SK-N-SH (cell line): Measurements from ENCODE around the gene LIG1. TPM values are rescaled to one million over a fixed set of nuclear protein-coding genes. Genes with fewer than 3 reads are reported as not detected.

Source experiments
- CTCF ChIA-PET: fragments of 300-600, 350-600 bp; formaldehyde crosslinking; extraction: SDS; loops from one replicate; lab custom pipeline; 2021; lab: Yijun Ruan, JAX
- POLR2A ChIA-PET: fragments of 350-600 bp; sonication (Branson Sonifier 250); formaldehyde crosslinking; extraction: SDS; loops from one replicate; lab custom pipeline; 2020; ENCODE audit warnings: antibody characterized with exemption, inconsistent platforms; lab: Yijun Ruan, JAX
- DNase-seq: peaks from one replicate; pipeline ENCODE4 v3.0.0; 2012
- H2AFZ ChIP-seq: fragments of 200-600 bp; sonication (generic); 2 replicates; pipeline ENCODE4 v1.8.1; 2016; ENCODE audit warnings: antibody characterized with exemption, mild to moderate bottlenecking, low read depth
- H3F3A ChIP-seq: fragments of 200-600 bp; sonication (generic); replicated peaks from 2 replicates; pipeline ENCODE3; 2016; ENCODE audit warnings: antibody characterized with exemption, mild to moderate bottlenecking; ENCODE audit not compliant: insufficient read depth
- H3K27ac ChIP-seq, 2 experiments: fragments of 200-500 bp in 1 of 2; fragments of 200-600 bp in 1 of 2; sonication (Bioruptor generic) in 1 of 2; sonication (generic), shearing (Covaris generic) in 1 of 2; 2 replicates each; pipeline versions ENCODE4 v1.5.1 to v1.6.1; 2014 to 2016; ENCODE audit warnings: low read depth in 2 of 2, inconsistent platforms in 1 of 2, low read length in 1 of 2, mild to moderate bottlenecking in 1 of 2, mixed read lengths in 1 of 2
- H3K27me3 ChIP-seq: fragments of 200-600 bp; sonication (generic), shearing (Covaris generic); 2 replicates; pipeline ENCODE4 v1.6.1; 2016; ENCODE audit warnings: mixed run types; ENCODE audit not compliant: insufficient read depth
- H3K36me3 ChIP-seq, 2 experiments: fragments of 200-500 bp in 1 of 2; fragments of 200-600 bp in 1 of 2; sonication (Bioruptor generic) in 1 of 2; sonication (generic) in 1 of 2; replicated peaks in 1 of 2; 2 replicates each; pipeline versions ENCODE3 to v1.5.1; 2014 to 2016; ENCODE audit warnings: low read length in 1 of 2, mild to moderate bottlenecking in 1 of 2; ENCODE audit not compliant: insufficient read depth in 2 of 2, control insufficient read depth in 1 of 2
- H3K4me1 ChIP-seq, 2 experiments: fragments of 200-500 bp in 1 of 2; fragments of 200-600 bp in 1 of 2; sonication (Bioruptor generic) in 1 of 2; sonication (generic), shearing (Covaris generic) in 1 of 2; 2 replicates each; pipeline versions ENCODE4 v1.5.1 to v1.6.1; 2014 to 2016; ENCODE audit warnings: low read depth in 1 of 2, low read length in 1 of 2, mixed run types in 1 of 2; ENCODE audit not compliant: insufficient read depth in 2 of 2, control insufficient read depth in 1 of 2
- H3K4me2 ChIP-seq: fragments of 200-600 bp; sonication (generic), shearing (Covaris generic); 2 replicates; pipeline ENCODE4 v1.6.1; 2017; ENCODE audit warnings: mixed run types
- H3K4me3 ChIP-seq, 2 experiments: fragments of 200-500 bp in 1 of 2; fragments of 200-600 bp in 1 of 2; sonication (Bioruptor generic) in 1 of 2; sonication (generic), shearing (Covaris generic) in 1 of 2; 2 replicates each; pipeline versions ENCODE4 v1.5.1 to v1.8.1; 2014 to 2016; ENCODE audit warnings: low read depth in 2 of 2, inconsistent platforms in 1 of 2, low read length in 1 of 2, mild to moderate bottlenecking in 1 of 2, mixed read lengths in 1 of 2, moderate library complexity in 1 of 2
- H3K79me2 ChIP-seq: fragments of 200-600 bp; sonication (generic); 2 replicates; pipeline ENCODE4 v1.8.1; 2017; ENCODE audit warnings: mild to moderate bottlenecking; ENCODE audit not compliant: insufficient read depth
- H3K9ac ChIP-seq: fragments of 200-600 bp; sonication (generic); 2 replicates; pipeline ENCODE4 v1.6.1; 2017; ENCODE audit warnings: mixed run types
- H3K9me2 ChIP-seq: fragments of 200-600 bp; sonication (generic); 2 replicates; pipeline ENCODE4 v1.6.1; 2017; ENCODE audit warnings: mixed run types
- H3K9me3 ChIP-seq: fragments of 200-600 bp; sonication (generic); 2 replicates; pipeline ENCODE4 v1.6.1; 2017; ENCODE audit warnings: mixed run types, mild to moderate bottlenecking, moderate library complexity
- H4K20me1 ChIP-seq: fragments of 200-600 bp; sonication (generic); 2 replicates; pipeline ENCODE4 v1.6.1; 2017; ENCODE audit warnings: mild to moderate bottlenecking, mixed run types; ENCODE audit not compliant: insufficient read depth
- FOXM1 ChIP-seq: IDR thresholded peaks from 2 replicates; pipeline ENCODE4 v1.4.0; 2012; ENCODE audit warnings: low read depth, mild to moderate bottlenecking
- MEF2A ChIP-seq: IDR thresholded peaks from 2 replicates; pipeline ENCODE4 v1.4.0; 2012; ENCODE audit warnings: low read depth, borderline replicate concordance
- MXI1 ChIP-seq: IDR thresholded peaks from 2 replicates; pipeline ENCODE4 v1.6.1; 2012; ENCODE audit warnings: mild to moderate bottlenecking, low read depth, low read length, improper control_type of control experiment
- WGBS: methylation state at CpG from one replicate; pipeline ENCODE4 v1.1.6; 2017; ENCODE audit warnings: low lambda C conversion rate; 5-methylcytosine and 5-hydroxymethylcytosine counted together
- polyA plus RNA-seq, 3 experiments: library from polyadenylated mRNA; depleted of rRNA; stranded (reverse); fragments of >200 nt; gene quantifications; 2 replicates each; pipeline ENCODE4 v1.2.3, GENCODE V29; 2012
- TF ChIP-seq, protein P1 (sequence below): IDR thresholded peaks from 2 replicates; pipeline ENCODE4 v1.4.0; 2012; ENCODE audit warnings: low read depth, borderline replicate concordance
- TF ChIP-seq, protein P2 (sequence below): IDR thresholded peaks from 2 replicates; pipeline ENCODE4 v1.4.0; 2012; ENCODE audit warnings: low read depth, borderline replicate concordance
- TF ChIP-seq, protein P3 (sequence below): IDR thresholded peaks from 2 replicates; pipeline ENCODE4; 2012
- TF ChIP-seq, protein P4 (sequence below): IDR thresholded peaks from 2 replicates; pipeline ENCODE4 v1.6.1; 2012; ENCODE audit warnings: mild to moderate bottlenecking, low read depth, low read length, moderate library complexity

The LIG1 gene
- polyA plus RNA-seq, 1 of the 3 experiments (the other 2 are of a cell fraction) = 53.0 TPM

DNA sequence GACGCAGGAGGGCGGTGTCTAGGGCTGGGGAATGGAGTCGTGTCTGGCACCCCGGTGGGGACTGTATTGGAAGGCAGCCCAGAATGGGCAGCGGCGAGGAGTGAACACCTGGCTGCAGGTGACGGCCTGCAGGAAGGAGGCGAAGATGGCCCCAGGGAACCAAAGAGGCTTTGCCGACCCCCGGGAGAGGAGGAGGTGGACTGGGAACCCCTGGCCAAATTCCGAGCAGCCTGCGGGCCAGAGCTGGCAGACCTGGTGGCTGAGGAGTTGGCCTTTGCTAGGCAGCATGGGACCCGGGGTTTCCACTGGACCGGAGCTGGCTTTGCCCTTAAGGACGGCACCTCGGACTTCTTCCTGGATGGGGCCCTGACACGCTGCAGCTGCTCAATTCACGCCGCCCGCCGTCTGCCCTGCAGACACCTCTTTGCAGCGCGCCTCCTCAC is 26.2 kb upstream of the LIG1 start:
- POLR2A ChIA-PET = no interaction called here
- peak; percentile 35 for DNase-seq
- CTCF ChIA-PET = no interaction called here

More for the DNA sequence above, 26.2 kb upstream of the LIG1 start:
- Histone ChIP-seq H3K9me2 (no peaks in the 10 kb centered on the region), H3K9me3 (no peaks in the 10 kb centered on the region), H3K27me3 (no peaks in the 10 kb centered on the region), H3K36me3 (no peaks in the 10 kb centered on the region), H3K27ac (no peak overlapping the region), H4K20me1 (no peaks in the 10 kb centered on the region), H3F3A (peaks cover 7% of the 10 kb centered on the region), H2AFZ (no peak overlapping the region), H3K4me1 (no peaks in the 10 kb centered on the region), H3K79me2 (no peaks in the 10 kb centered on the region), H3K4me2 (no peak overlapping the region), H3K4me3 (no peak overlapping the region), H3K9ac (no peak overlapping the region)
- no peak for TF ChIP-seq MXI1
- no peak for TF ChIP-seq MEF2A
- TF ChIP-seq, protein P1, sequence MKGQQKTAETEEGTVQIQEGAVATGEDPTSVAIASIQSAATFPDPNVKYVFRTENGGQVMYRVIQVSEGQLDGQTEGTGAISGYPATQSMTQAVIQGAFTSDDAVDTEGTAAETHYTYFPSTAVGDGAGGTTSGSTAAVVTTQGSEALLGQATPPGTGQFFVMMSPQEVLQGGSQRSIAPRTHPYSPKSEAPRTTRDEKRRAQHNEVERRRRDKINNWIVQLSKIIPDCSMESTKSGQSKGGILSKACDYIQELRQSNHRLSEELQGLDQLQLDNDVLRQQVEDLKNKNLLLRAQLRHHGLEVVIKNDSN = no peak
- TF ChIP-seq, protein P2, sequence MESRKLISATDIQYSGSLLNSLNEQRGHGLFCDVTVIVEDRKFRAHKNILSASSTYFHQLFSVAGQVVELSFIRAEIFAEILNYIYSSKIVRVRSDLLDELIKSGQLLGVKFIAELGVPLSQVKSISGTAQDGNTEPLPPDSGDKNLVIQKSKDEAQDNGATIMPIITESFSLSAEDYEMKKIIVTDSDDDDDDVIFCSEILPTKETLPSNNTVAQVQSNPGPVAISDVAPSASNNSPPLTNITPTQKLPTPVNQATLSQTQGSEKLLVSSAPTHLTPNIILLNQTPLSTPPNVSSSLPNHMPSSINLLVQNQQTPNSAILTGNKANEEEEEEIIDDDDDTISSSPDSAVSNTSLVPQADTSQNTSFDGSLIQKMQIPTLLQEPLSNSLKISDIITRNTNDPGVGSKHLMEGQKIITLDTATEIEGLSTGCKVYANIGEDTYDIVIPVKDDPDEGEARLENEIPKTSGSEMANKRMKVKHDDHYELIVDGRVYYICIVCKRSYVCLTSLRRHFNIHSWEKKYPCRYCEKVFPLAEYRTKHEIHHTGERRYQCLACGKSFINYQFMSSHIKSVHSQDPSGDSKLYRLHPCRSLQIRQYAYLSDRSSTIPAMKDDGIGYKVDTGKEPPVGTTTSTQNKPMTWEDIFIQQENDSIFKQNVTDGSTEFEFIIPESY = no peak
- TF ChIP-seq FOXM1 = no peak
- TF ChIP-seq, protein P3, sequence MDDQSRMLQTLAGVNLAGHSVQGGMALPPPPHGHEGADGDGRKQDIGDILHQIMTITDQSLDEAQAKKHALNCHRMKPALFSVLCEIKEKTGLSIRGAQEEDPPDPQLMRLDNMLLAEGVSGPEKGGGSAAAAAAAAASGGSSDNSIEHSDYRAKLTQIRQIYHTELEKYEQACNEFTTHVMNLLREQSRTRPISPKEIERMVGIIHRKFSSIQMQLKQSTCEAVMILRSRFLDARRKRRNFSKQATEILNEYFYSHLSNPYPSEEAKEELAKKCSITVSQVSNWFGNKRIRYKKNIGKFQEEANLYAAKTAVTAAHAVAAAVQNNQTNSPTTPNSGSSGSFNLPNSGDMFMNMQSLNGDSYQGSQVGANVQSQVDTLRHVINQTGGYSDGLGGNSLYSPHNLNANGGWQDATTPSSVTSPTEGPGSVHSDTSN = no peak
- TF ChIP-seq, protein P4, sequence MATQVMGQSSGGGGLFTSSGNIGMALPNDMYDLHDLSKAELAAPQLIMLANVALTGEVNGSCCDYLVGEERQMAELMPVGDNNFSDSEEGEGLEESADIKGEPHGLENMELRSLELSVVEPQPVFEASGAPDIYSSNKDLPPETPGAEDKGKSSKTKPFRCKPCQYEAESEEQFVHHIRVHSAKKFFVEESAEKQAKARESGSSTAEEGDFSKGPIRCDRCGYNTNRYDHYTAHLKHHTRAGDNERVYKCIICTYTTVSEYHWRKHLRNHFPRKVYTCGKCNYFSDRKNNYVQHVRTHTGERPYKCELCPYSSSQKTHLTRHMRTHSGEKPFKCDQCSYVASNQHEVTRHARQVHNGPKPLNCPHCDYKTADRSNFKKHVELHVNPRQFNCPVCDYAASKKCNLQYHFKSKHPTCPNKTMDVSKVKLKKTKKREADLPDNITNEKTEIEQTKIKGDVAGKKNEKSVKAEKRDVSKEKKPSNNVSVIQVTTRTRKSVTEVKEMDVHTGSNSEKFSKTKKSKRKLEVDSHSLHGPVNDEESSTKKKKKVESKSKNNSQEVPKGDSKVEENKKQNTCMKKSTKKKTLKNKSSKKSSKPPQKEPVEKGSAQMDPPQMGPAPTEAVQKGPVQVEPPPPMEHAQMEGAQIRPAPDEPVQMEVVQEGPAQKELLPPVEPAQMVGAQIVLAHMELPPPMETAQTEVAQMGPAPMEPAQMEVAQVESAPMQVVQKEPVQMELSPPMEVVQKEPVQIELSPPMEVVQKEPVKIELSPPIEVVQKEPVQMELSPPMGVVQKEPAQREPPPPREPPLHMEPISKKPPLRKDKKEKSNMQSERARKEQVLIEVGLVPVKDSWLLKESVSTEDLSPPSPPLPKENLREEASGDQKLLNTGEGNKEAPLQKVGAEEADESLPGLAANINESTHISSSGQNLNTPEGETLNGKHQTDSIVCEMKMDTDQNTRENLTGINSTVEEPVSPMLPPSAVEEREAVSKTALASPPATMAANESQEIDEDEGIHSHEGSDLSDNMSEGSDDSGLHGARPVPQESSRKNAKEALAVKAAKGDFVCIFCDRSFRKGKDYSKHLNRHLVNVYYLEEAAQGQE = no peak
- WGBS = 94% methylated on average over 21 of the region's 23 CpGs
